GM19438 (cell line): ENCODE measurements around the gene ZFHX3.
"Not testable (repeated sequence)": the region's sequence is repeated elsewhere in the genome, so short reads cannot be mapped to it uniquely, and the experiment has no call there.

Source experiments
- ATAC-seq: cut with Tn5 transposase; IDR thresholded peaks from one replicate; pipeline ENCODE4 v1.9.1; 2021; ENCODE audit warnings: low read depth; ENCODE audit not compliant: unreplicated experiment

ZFHX3 gene

GRCh38 chr16:73000907-73001521 is 46.9 kb downstream of the ZFHX3 start:
- no peak for ATAC-seq

DNA sequence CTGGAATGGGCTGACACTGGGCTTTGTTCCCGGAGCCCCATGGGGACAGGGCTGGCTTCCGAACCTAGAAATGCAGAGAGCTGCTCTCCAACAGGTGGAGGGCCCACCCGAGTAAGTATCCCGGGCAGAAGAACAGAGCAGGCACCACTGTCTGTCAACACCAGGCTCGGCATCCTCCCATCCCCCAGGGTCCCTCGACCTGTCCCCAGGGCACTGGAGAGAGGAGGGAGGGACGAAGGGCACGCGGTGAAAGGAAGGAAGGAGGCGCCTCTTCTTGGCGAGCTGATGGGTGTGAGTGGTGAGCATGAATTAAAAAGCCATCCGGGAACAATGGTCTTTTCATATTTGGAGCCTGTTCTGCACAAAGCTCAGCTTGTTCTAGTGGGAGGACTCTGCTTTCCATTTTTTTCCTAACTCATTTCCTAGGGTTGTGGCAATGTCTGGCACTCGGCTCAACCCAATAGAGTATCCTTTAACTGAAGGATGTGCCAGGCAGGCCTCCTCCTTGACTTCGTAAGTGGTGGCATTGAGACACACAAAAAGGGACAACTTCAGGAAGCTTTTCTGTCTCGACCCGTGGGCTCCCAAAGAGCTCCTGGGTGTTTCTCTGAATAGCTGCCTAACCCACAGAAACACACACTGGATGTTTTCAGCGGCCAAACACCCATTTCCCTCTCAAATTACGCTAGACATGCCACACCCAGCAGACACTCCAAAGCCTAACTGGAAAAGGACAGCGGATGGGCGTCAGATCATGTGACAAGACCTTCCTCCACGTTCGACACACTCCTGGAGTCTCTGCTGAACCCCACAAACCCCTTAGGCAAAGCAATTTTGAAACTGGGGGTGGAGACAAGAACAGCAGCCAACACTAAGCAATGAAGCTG is 47.7 kb downstream of the ZFHX3 start:
- no peak for ATAC-seq

DNA sequence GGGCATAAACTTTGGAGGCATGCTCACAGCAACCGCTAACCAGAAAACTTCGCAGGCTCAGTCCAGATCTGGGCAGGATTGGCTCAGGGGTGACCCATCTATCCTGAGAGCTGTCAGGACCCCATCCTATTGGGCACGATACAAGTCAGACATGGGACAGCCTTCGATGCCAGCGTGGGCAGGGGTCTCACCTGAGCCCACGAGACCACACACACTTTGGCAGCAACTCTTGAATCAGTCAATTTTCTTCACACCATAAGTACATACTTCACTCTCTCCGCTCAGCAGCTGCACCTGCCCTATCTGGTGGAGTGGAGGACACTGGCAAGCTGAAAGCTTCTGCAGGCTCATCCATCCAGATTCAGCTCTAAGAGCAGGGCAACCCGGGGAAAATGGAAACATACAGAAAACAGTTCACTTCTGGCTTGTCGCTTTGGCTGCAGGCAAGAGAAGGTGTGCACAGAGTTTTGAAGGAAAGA is 48.3 kb downstream of the ZFHX3 start:
- ATAC-seq, result no peak

DNA sequence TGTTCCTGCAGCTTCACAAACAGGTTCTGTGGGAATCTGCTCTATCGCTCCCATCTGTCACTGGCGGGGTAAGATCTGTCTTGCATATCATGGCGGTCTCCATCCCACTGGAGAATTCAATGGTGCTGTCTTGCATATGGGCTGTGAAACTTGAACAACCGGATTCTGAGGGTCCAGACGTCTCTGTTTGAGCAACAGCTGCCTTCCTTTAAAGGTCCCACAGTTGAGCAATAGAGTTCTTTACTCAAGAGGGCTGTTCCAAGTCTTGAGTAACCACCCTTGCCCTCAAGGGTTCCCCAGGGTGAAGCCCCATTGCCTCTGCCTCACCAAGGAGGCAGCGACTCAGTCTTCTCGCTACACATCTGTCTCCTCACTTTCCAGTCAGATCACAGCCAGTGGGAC is 50.8 kb downstream of the ZFHX3 start:
- no peak for ATAC-seq

GRCh38 chr16:72996291-72997062 is 51.5 kb downstream of the ZFHX3 start:
- ATAC-seq, result no peak

DNA sequence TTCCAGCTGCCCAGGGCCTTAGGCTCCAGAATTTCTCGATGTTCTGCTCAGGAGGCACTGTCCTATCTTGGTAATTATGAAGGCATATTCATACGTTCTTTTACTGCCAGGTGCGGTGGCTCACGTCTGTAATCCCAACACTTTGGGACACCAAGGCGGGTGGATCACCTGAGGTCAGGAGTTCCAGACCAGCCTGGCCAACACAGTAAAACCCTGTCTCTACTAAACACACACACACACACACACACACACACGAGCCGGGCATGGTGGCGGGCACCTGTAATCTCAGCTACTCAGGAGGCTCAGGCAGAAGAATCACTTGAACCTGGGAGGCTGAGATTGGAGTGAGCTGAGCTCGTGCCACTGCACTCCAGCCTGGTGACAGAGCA is 52.1 kb downstream of the ZFHX3 start:
- not testable (repeated sequence) for ATAC-seq

GRCh38 chr16:72995151-72995881 is 52.6 kb downstream of the ZFHX3 start:
- ATAC-seq, result no peak

DNA sequence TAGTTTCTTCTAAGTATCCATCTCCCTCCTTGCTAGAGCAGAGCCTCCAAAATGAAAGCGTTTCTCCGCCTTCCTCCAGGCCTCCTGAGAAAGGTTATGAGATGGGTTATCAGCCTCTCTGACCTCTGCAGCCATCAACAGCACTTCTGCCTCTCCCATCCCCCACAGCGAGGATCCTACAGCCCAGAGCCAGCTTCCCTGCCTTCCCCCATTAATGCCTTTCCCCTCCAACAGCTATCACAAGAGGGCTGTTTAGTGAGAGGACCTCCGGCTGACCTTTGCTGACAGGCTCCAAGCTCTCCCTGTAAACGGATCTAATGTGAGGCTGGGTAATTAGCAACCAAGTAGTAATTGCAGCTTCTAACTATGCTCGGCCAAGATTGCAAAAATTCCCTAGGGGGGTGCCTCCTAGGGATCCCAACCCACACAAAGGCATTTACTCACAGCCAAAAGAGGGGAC is 55.8 kb downstream of the ZFHX3 start:
- no peak for ATAC-seq

GRCh38 chr16:72991644-72992043 is 56.3 kb downstream of the ZFHX3 start:
- no peak for ATAC-seq

- no peak for ATAC-seq
Observed at GRCh38 chr16:72991211-72991610, 56.7 kb downstream of the ZFHX3 start.

DNA sequence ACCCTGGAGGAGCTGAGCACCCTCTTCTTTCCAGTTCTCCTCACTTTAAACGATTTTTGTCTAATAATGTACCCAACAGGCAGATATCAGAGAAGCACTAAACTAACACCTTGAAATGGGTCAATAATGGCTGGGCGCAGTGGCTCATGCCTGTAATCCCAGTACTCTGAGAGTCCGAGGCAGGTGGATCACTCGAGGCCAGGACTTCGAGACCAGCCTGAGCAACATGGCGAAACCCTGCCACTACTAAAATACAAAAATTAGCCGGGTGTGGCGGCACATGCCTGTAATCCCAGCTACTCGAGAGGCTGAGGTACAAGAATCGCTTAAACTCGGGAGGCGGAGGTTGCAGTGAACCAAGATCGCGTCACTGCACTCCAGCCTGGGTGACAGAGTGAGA is 57.4 kb downstream of the ZFHX3 start:
- no peak for ATAC-seq

DNA sequence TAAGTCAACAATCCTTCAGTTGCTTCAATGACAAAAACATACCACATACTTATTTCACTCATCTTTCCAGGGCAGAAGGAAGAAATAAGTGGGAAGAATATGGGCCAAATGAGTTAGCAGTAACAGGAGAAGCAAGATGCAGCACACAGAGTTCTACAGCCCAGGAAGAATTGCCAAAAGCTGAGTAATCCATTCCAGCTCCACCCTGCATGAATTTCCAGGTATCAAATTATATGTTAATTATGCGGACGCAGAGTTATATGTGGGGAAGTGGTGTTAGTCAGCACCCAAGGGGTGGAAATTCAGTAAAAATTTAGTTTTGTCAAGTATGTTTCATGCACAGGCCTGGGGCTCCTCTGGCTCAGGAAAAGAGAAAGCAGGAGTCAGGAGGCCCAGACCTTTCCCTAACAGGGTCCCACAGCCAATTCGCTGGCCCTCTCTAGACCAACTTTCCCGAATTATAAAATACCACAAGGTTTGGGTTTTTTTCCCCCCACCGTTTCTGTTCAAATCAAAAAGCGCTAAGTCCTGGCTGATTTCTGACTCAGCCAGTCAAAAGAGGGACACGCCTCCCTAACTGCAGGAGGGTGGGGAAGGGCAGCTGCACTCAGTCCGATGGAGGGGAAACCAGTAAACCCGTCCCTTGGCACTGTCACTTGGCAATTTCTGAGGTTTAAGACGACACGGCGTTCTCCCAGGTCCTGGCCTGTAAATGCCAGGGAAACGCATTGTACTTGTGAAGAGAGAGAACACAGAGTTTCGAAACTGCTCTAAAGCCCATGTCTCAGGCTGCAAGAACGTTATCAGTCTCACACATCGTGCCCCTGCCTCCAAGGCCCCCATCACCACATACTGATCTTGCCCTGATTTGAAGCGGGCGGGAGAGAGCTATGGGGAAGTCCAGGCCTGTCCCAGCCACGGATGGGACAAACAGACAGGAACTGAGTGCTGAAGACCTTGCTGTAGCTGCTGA is 58.1 kb downstream of the ZFHX3 start:
- no peak for ATAC-seq

DNA sequence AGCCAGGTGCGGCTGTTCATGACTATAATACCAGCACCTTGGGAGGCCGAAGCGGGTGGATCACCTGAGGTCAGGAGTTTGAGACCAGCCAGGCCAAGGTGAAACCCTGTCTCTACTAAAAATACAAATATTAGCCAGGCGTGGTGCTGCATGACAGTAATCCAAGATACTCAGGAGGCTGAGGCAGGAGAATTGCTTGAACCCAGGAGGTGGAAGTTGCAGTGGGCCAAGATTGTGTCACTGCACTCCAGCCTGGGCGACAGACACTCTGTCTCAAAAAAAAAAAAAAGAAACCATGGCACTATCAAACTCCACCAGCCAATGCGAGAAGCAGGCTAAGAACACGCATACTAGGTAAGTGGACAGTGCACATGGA is 58.7 kb downstream of the ZFHX3 start:
- not testable (repeated sequence) for ATAC-seq

DNA sequence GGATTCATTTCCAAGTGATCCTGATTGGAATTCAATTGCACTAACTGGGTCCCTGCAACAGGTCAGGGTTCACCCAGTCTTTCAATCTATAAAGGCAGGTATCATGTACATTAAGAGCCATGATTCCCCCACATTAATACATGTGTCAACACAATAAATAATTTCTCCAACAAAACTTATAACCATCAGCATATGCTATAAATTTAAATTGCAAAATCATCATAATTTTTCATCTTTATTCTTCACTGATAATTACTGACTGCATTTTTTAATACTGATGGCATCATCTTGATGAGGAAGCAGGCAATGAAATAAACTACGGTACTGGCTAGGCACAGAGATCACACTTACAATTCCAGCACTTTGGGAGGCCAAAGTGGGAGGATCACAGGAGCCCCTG is 59.4 kb downstream of the ZFHX3 start:
- ATAC-seq, result no peak

GRCh38 chr16:72987480-72987901 is 60.4 kb downstream of the ZFHX3 start:
- ATAC-seq, result no peak

DNA sequence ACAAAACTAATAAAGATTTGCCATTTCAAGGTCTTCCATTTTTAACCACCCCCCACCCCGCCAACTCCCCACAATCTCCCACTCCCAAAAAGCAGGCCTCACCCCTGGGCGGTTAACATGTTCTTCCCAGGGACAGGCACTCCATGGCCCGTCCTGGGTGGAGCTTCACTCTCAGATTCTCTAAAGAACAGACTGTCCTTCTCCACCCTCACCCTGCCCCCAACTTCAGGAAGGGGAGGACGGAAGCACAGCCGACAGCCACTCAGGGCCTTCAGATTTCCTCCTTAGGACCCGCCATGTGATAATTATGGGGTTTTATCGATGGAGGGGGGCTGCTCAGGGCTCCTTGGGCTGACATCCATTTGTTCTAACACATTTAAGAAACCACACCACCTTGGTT is 61.9 kb downstream of the ZFHX3 start:
- ATAC-seq, result no peak

- ATAC-seq, result no peak
Observed at GRCh38 chr16:72985148-72985941, 62.6 kb downstream of the ZFHX3 start.

- ATAC-seq, result no peak
Observed at GRCh38 chr16:72983728-72984350, 64.1 kb downstream of the ZFHX3 start.
